Measurements from ENCODE around the gene RBL1. TPM values are rescaled to one million over a fixed set of nuclear protein-coding genes. Genes with fewer than 3 reads are reported as not detected.

RBL1 gene, protein sequence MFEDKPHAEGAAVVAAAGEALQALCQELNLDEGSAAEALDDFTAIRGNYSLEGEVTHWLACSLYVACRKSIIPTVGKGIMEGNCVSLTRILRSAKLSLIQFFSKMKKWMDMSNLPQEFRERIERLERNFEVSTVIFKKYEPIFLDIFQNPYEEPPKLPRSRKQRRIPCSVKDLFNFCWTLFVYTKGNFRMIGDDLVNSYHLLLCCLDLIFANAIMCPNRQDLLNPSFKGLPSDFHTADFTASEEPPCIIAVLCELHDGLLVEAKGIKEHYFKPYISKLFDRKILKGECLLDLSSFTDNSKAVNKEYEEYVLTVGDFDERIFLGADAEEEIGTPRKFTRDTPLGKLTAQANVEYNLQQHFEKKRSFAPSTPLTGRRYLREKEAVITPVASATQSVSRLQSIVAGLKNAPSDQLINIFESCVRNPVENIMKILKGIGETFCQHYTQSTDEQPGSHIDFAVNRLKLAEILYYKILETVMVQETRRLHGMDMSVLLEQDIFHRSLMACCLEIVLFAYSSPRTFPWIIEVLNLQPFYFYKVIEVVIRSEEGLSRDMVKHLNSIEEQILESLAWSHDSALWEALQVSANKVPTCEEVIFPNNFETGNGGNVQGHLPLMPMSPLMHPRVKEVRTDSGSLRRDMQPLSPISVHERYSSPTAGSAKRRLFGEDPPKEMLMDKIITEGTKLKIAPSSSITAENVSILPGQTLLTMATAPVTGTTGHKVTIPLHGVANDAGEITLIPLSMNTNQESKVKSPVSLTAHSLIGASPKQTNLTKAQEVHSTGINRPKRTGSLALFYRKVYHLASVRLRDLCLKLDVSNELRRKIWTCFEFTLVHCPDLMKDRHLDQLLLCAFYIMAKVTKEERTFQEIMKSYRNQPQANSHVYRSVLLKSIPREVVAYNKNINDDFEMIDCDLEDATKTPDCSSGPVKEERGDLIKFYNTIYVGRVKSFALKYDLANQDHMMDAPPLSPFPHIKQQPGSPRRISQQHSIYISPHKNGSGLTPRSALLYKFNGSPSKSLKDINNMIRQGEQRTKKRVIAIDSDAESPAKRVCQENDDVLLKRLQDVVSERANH
- 5.7 TPM for total RNA-seq (ENCODE audit: unreplicated experiment)
- long read RNA-seq = 0 reads

DNA sequence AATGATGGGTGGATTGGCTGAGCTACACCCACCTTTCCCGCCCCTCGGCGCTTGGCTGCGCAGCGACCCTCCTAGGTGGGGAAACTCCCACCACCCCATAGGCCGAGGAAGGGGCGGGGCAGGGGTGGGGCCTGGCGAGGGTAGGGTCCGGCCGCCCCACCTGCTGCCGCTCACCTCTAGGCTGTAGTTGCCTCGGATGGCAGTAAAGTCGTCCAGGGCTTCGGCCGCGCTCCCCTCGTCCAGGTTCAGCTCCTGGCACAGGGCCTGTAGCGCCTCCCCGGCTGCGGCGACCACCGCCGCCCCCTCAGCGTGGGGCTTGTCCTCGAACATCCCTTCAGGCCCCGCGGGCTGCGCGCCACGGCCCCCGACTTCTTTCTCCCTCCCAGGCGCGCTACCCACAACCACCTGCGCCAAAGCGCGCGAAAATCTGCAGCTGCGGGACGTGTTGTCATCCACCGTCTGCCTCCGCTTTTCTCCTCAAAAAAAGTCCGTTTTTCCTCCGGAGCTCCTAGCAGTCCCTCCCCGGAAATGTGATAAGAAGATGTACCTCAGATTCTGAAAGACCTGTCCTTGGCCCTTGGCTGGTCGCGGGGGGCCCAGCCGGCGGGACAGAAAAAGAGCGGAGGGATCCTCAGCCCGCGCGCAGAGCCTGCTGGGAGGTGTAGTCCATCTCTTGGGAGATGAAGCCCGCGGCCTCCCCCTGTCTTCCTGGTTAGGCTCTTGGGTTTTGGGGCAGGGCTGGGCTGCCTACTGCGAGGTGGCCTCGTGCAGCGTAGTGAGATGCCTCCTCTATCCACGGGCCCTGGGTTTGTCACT, at the start of gene RBL1:
Gene RBL1 (minus strand): TSS at position 399 of the 816 bp plus-strand sequence. CDS start 69 bp downstream, at position 330.
- Mint-ChIP-seq H3K4me3 (ENCODE audit: unreplicated experiment) (peak within 1 kb of the TSS; percentile 96), H3K9me3 (ENCODE audit: unreplicated experiment) (no peaks in the 10 kb centered on the region), H3K27me3 (ENCODE audit: unreplicated experiment) (peaks cover 3% of the 10 kb centered on the region), H3K4me1 (ENCODE audit: unreplicated experiment) (peaks cover 8% of the 10 kb centered on the region), H3K36me3 (ENCODE audit: low read depth, unreplicated experiment) (no peaks in the 10 kb centered on the region), H3K27ac (ENCODE audit: unreplicated experiment) (peak within 1 kb of the TSS; percentile 80)
- DNase-seq (ENCODE audit: low spot score) = peak; percentile 67
- TF ChIP-seq, protein P1, sequence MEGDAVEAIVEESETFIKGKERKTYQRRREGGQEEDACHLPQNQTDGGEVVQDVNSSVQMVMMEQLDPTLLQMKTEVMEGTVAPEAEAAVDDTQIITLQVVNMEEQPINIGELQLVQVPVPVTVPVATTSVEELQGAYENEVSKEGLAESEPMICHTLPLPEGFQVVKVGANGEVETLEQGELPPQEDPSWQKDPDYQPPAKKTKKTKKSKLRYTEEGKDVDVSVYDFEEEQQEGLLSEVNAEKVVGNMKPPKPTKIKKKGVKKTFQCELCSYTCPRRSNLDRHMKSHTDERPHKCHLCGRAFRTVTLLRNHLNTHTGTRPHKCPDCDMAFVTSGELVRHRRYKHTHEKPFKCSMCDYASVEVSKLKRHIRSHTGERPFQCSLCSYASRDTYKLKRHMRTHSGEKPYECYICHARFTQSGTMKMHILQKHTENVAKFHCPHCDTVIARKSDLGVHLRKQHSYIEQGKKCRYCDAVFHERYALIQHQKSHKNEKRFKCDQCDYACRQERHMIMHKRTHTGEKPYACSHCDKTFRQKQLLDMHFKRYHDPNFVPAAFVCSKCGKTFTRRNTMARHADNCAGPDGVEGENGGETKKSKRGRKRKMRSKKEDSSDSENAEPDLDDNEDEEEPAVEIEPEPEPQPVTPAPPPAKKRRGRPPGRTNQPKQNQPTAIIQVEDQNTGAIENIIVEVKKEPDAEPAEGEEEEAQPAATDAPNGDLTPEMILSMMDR (IDR thresholded peaks at IDR 0.05; ENCODE audit: unreplicated experiment) = no peak

DNA sequence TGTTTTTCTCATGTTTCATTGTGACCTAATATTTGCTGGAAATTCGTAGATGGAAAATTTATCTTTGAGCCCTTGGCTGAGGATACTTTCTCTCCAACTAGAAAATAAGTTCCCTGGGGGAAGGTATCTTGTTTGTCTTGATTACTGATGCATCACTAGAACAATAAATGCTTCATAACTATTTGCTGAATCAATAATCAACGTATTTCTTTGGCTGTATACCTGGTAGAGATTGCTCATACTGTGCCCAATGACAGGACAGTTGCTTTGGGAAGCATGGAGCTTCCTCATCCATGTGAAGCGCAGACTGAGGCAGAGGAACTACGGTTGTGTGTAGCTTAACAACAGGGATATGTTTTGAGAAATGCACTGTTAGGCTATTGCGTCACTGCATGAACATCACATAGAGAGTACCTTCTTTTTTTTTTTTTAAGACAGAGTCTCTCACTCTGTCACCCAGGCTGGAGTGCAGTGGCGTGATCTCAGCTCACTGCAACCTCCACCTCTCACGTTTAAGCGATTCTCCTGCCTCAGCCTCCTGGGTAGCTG, 49.1 kb upstream of the RBL1 start:
- TF ChIP-seq, protein P1 (IDR thresholded peaks at IDR 0.05; ENCODE audit: unreplicated experiment) = no peak
- no peaks in the 10 kb centered on the region for H3K9me3 Mint-ChIP-seq (ENCODE audit: unreplicated experiment)
- no peak for DNase-seq (ENCODE audit: low spot score)
- H3K27me3 Mint-ChIP-seq (ENCODE audit: unreplicated experiment) = no peaks in the 10 kb centered on the region
- H3K4me1 Mint-ChIP-seq (ENCODE audit: unreplicated experiment) = no peaks in the 10 kb centered on the region
- no peak overlapping the region for H3K27ac Mint-ChIP-seq (ENCODE audit: unreplicated experiment)
- H3K36me3 Mint-ChIP-seq (ENCODE audit: low read depth, unreplicated experiment) = no peaks in the 10 kb centered on the region
- no peak overlapping the region for H3K4me3 Mint-ChIP-seq (ENCODE audit: unreplicated experiment)

DNA sequence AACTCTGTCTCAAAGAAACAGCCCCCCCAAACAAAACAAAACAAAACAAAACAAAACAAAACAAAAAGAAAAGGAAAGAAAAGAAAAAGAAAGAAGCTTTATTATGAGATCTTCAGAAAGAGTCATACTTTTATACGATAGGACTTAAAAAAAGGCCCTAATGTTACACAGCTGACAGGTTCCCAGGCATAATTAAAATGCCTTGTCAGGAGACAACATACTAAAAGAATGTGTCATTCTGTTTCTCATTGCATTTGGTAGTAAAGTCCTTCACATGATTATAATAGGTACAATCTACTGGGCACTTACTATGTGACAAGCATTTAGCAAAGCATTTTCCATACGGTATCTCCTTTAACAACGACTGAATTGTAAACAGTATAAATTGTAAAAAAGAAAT, 46.9 kb upstream of the RBL1 start:
- Mint-ChIP-seq H3K4me3 (ENCODE audit: unreplicated experiment) (no peak overlapping the region), H3K27ac (ENCODE audit: unreplicated experiment) (no peak overlapping the region)

DNA sequence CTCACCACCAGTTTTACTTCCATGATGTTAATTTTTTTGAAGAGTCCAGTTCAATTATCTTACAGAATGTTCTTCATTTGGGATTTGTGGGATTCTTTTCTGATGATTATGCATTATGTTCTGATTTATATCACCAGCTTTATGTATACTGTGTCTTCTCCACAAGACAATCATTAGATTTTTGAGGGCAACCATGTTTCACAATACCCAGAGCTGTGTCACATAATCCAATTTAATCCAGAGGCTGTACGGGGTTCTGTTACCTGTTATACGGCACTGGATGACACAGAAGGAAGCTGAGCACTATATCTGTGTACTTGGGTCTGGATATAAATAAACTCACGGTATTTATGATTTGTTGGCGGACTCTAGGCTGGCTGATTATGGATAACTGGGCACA, 41.8 kb upstream of the RBL1 start:
- Mint-ChIP-seq H3K27ac (ENCODE audit: unreplicated experiment) (no peak overlapping the region), H3K36me3 (ENCODE audit: low read depth, unreplicated experiment) (no peaks in the 10 kb centered on the region), H3K4me1 (ENCODE audit: unreplicated experiment) (no peaks in the 10 kb centered on the region), H3K4me3 (ENCODE audit: unreplicated experiment) (no peak overlapping the region), H3K27me3 (ENCODE audit: unreplicated experiment) (peaks cover 4% of the 10 kb centered on the region), H3K9me3 (ENCODE audit: unreplicated experiment) (no peaks in the 10 kb centered on the region)
- no peak for DNase-seq (ENCODE audit: low spot score)
- TF ChIP-seq, protein P1 (IDR thresholded peaks at IDR 0.05; ENCODE audit: unreplicated experiment) = no peak

More for the DNA sequence above, 46.9 kb upstream of the RBL1 start:
- H3K27me3 Mint-ChIP-seq (ENCODE audit: unreplicated experiment) = no peaks in the 10 kb centered on the region
- H3K36me3 Mint-ChIP-seq (ENCODE audit: low read depth, unreplicated experiment) = no peaks in the 10 kb centered on the region
- no peaks in the 10 kb centered on the region for H3K9me3 Mint-ChIP-seq (ENCODE audit: unreplicated experiment)
- TF ChIP-seq, protein P1 (IDR thresholded peaks at IDR 0.05; ENCODE audit: unreplicated experiment) = no peak
- no peaks in the 10 kb centered on the region for H3K4me1 Mint-ChIP-seq (ENCODE audit: unreplicated experiment)
- no peak for DNase-seq (ENCODE audit: low spot score)

Data from endothelial cell (in vitro differentiated cells).